HUES6 (cell line): ENCODE results near the gene SPATA32.
"Not testable (repeated sequence)": the region's sequence is repeated elsewhere in the genome, so short reads cannot be mapped to it uniquely, and the experiment has no call there.

Experiments
- H3K27ac ChIP-seq: 2 replicates; pipeline ENCODE4 v1.7.0; 2013; ENCODE audit warnings: low read depth, mild to moderate bottlenecking, low read length, inconsistent platforms
- H3K27me3 ChIP-seq: 2 replicates; pipeline ENCODE4 v1.6.1; 2013; ENCODE audit warnings: low read length; ENCODE audit not compliant: control insufficient read depth, insufficient read depth
- H3K36me3 ChIP-seq: 2 replicates; pipeline ENCODE4 v1.6.1; 2013; ENCODE audit warnings: low read length; ENCODE audit not compliant: control insufficient read depth, insufficient read depth
- H3K4me1 ChIP-seq: 2 replicates; pipeline ENCODE4 v1.6.1; 2013; ENCODE audit warnings: low read length; ENCODE audit not compliant: control insufficient read depth, insufficient read depth
- H3K4me3 ChIP-seq: 2 replicates; pipeline ENCODE4 v1.5.1; 2013; ENCODE audit warnings: low read depth, low read length
- H3K9ac ChIP-seq: one replicate; pipeline ENCODE4 v1.6.1; 2013; ENCODE audit warnings: mild to moderate bottlenecking, low read length
- H3K9me3 ChIP-seq: 2 replicates; pipeline ENCODE4 v1.6.1; 2013; ENCODE audit warnings: low read depth, low read length; ENCODE audit not compliant: control insufficient read depth, insufficient read depth

The SPATA32 gene

DNA sequence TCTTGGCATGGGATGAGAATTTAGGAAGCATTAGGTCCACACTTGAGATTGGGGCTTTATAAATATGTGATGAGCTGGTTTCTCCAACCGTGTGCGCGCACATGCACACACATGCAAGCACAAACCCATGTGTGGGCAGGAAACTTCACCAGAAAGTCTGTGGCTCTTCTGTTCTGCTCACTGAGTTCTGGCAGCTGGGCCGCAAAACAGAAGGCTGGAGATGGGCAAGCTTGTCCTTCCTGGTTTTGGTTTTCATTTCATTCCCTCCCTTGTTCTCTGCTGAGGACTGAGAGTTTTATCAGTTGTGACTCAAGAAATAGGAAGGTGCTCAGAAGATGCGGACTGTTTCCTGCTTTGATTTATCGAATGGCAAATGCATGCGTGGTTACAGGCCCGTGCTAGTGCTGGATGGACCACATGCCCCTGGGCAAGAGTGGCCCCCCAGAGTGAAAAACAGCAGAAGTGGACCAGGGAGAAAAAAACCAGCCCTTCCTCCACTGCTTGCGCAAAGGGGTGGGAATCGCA is 40.8 kb upstream of the SPATA32 start:
- H3K36me3 ChIP-seq = no peaks in the 10 kb centered on the region
- H3K4me3 ChIP-seq = no peak overlapping the region
- no peaks in the 10 kb centered on the region for H3K27me3 ChIP-seq
- H3K9ac ChIP-seq = no peak overlapping the region
- no peaks in the 10 kb centered on the region for H3K9me3 ChIP-seq
- no peak overlapping the region for H3K27ac ChIP-seq
- peaks cover 7% of the 10 kb centered on the region; the same call in 1 of the 2 replicates for H3K4me1 ChIP-seq

DNA sequence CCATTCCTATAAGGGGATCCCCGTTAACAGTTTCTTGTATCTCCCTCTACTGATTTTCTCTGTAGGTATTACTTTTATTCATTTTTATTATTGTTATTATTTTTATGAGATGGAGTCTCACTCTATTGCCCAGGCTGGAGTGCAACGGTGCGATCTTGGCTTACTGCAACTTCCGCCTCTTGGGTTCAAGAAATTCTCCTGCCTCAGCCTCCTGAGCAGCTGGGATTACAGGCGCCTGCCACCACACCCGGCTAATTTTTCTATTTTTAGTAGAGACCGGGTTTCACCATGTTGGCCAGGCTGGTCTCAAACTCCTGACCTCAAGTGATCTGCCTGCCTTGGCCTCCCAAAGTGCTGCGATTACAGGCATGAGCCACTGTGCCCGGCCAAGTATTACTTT is 40.3 kb upstream of the SPATA32 start:
- not testable (repeated sequence) for H3K27ac ChIP-seq, H3K9ac ChIP-seq, H3K4me3 ChIP-seq, H3K36me3 ChIP-seq, H3K27me3 ChIP-seq, H3K9me3 ChIP-seq, H3K4me1 ChIP-seq

DNA sequence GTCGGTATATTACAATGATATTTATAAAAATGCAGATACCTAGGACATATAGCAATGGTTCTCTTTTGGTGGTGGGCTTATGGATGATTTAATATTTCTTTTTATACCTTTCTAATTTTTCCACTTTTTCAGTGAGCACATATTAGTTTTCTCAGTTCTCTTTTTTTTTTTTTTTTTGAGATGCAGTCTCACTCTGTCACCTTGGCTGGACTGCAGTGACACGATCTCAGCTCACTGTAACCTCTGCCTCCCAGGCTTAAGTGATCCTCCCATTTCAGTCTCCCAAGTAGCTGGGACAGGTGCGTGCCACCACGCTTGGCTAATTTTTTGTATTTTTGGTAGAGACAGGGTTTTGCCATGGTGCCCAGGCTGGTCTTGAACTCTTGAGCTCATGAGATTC is 39.8 kb upstream of the SPATA32 start:
- no peaks in the 10 kb centered on the region for H3K27me3 ChIP-seq
- peaks cover 7% of the 10 kb centered on the region; the same call in 1 of the 2 replicates for H3K4me1 ChIP-seq
- no peak overlapping the region for H3K9ac ChIP-seq
- no peaks in the 10 kb centered on the region for H3K36me3 ChIP-seq
- no peaks in the 10 kb centered on the region for H3K9me3 ChIP-seq
- H3K27ac ChIP-seq = no peak overlapping the region
- H3K4me3 ChIP-seq = no peak overlapping the region

DNA sequence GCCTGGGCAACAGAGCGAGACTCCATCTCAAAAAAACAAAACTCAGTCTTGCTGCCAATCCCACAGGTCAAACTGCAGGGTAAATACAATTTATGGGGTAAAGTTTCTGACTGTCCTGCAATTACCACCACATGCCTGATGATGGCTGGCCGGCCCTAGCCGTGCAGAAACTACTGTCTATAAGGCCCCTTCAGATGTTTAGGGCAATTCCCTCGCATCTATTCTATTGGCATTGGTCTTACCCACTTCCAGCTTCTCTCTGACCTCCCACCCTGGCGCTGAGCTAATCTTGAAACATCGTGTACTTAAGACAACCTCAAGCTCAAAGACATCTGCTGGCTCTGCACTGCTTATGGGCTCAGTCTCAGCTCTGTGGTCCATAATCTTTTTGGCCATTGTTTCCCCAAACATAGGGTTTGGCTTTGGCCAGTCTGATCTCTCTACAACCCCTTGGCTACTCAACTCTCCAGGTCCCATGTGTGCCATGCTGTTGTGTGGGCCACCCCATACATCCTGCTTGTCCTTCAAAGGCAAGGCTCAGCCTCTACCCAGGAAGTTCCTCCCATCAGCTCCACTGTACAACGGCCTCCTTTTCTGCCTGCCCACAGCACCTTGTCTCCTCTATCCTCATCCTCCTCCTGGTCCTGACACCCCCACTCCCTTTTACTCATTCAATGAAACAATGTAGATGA is 38.3 kb upstream of the SPATA32 start:
- Histone ChIP-seq H3K4me3 (no peak overlapping the region), H3K4me1 (0 out of 2 replicates have a peak, but pooled peaks cover 2% of the 10 kb centered on the region), H3K27ac (no peak overlapping the region)

DNA sequence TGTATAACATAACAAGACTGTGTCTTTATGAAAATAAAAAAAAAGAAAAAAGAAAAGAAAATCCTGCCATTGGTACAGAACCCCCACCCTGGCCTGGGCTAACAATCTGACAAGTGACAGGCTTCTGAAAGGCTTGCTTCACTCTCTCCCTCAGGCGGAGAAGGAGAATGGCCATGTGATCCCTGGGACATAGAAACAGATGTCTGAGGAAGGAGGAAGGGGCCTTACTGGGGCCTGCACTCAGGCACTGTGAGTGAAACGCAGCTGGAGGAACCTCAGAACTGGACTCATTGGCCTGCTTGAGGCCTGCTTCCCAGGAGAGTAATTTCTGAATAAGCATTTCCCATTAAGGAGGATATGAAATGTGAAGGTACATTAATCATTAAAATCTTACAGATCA is 37.5 kb upstream of the SPATA32 start:
- H3K4me3 ChIP-seq = no peak overlapping the region
- no peaks in the 10 kb centered on the region for H3K27me3 ChIP-seq
- no peaks in the 10 kb centered on the region for H3K9me3 ChIP-seq
- H3K27ac ChIP-seq = no peak overlapping the region
- H3K36me3 ChIP-seq = no peaks in the 10 kb centered on the region
- H3K9ac ChIP-seq = no peak overlapping the region
- H3K4me1 ChIP-seq = peaks cover 4% of the 10 kb centered on the region; the same call in 1 of the 2 replicates

More for the DNA sequence above, 38.3 kb upstream of the SPATA32 start:
- no peaks in the 10 kb centered on the region for H3K9me3 ChIP-seq
- H3K9ac ChIP-seq = no peak overlapping the region
- H3K36me3 ChIP-seq = no peaks in the 10 kb centered on the region
- H3K27me3 ChIP-seq = no peaks in the 10 kb centered on the region

DNA sequence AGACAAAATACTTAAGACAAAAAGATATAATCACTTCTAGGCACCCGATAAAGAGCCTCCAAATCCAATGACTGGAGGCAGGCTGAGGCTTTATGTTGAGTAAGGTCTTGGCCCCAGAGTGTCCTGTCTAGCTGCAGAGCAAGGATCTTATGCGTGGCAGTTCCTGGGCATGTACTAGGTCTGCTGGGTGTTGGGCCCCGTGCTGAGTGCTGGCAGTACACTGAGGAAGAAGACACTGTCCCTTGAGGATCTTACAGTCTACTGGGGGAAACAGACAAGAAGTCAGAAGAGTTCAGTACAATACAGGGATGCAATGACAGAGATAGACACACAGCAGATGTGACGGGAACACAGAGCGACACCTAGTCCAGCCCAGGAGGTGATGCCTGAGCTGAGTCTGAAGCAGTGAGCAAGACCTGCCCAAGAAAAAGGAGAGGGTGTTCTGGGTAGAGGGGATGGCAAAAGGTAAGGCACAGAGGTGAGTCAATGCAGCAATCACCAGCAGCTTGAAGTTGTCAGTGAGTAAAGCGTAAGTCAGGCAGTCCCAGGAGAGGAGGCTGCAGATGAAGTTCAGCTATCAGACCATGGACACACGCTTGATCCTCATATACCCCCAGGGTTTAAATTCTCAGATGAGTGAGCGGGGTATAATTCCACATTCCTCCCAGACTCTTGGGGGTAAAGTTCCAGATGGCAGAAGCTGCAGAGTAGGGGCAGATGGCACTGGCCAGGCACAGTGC is 36.8 kb upstream of the SPATA32 start:
- Histone ChIP-seq H3K4me3 (no peak overlapping the region), H3K9ac (no peak overlapping the region), H3K4me1 (peaks cover 10% of the 10 kb centered on the region; the same call in 1 of the 2 replicates), H3K9me3 (no peaks in the 10 kb centered on the region), H3K27ac (no peak overlapping the region), H3K27me3 (no peaks in the 10 kb centered on the region), H3K36me3 (no peaks in the 10 kb centered on the region)

DNA sequence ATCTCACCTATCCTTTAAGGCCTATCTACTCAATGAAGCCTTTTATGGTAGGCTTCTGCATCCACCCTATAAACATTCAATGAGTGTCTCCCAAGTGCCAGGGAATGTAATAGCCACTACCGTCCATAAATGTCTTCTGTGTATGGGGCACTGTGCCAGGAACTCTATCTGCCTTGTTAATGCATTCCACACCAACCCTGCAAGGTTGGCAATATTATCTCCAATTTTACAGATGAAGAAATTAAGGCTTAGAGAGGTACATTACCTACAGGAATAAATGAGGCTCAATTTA is 34.9 kb upstream of the SPATA32 start:
- Histone ChIP-seq H3K9ac (no peak overlapping the region), H3K4me3 (no peak overlapping the region), H3K4me1 (peaks cover 17% of the 10 kb centered on the region; the same call in 1 of the 2 replicates), H3K9me3 (no peaks in the 10 kb centered on the region), H3K27me3 (no peaks in the 10 kb centered on the region), H3K27ac (no peak overlapping the region), H3K36me3 (no peaks in the 10 kb centered on the region)

DNA sequence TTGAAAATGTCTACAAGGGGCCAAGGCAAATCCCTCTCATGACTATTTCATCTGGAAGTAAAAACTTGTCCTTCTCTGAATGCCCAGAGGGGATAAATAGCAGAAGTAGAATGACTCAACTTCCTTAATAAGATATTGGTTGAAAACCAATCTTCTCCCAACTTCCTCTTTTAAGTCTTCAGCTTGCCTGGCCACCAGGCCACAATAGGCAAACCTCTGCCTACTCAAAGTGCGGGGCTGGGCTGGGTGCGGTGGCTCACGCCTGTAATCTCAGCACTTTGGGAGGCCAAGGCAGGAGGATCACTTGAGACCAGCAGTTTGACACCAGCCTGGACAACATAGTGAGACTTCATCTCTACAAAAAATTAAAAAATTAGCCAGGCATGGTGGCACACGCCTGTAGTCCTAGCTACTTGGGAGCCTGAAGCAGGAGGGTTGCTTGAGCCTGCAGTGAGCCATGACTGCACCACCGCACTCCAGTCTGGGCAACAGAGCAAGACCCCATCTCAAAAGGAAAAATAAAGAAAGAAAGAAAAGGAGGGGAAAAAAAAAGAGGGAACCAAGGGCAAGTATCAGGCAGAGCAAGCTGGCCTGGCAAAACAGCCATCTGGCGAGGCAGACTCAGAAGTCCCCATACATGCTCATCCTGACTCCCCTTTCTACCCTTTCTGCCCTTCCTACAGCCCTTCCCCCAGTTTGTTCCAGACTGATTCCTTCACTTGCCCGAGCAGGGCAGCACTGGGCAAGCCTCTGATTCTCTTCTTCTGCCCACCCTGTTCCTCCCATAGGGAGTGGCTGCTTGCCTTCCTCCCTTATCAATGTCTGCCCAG is 34.3 kb upstream of the SPATA32 start:
- Histone ChIP-seq H3K27ac (no peak overlapping the region), H3K4me3 (no peak overlapping the region), H3K4me1 (peaks cover 17% of the 10 kb centered on the region; the same call in 1 of the 2 replicates), H3K9me3 (no peaks in the 10 kb centered on the region), H3K27me3 (no peaks in the 10 kb centered on the region), H3K9ac (no peak overlapping the region), H3K36me3 (peaks cover under 1% of the 10 kb centered on the region; the same call in 1 of the 2 replicates)

DNA sequence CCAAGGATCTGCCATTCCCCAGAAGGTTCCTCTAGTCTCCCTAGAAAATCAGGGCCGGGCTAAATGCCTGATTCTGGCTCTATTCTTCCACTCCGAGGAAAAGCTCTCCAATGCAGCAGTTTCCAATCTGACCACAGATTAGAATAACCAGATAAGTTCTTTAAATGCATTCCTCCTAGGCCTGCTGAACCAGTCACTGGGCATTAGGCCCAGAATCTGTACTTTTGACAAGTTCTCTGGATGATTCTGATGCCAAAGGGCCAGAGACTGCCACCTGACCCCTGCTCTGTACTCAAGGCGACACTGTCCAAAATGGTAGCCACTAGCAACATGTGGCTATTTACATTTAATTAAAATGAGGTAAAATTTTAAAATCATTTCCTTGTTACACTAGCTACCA is 32.6 kb upstream of the SPATA32 start:
- Histone ChIP-seq H3K27me3 (no peaks in the 10 kb centered on the region), H3K27ac (no peak overlapping the region), H3K4me3 (no peak overlapping the region), H3K4me1 (peaks cover 17% of the 10 kb centered on the region; the same call in 1 of the 2 replicates), H3K9me3 (no peaks in the 10 kb centered on the region), H3K9ac (no peak overlapping the region), H3K36me3 (peaks cover 13% of the 10 kb centered on the region)

DNA sequence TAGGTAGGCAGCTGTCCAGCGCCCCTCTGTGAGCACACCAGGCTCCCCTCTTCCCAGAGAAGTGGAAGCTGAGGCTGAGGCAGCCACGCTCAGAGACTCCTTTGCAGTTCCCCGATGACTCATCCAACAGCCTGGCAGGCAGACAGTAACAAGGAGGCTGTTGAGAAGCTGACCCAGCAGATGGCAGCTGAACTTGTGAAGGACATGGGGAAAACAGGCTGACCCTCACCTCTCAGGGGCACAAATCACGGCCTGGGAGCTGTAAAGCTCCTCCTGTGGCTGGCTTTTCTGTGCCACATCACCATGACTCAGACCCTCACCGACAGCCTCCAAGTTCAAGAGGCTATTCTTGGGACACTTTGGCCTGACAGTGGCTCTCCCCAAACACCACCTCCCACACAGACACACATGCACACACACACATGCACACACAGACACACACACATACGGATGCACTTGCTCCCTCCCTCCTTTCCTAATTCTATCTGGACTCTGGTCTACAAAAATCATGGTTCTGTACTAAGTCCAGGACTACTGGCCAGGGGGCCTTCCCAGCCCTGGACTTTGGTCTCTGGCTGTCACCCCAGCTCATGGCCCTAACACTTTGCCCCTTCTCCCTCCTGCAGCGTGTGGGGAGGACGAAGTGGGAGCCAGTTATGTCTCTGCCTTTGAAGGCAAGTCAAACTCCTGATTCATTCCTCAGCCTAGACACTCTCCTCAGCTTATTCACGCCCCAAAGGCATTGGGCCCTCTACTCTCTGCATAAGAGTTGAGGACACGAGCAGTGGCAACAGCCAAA is 31.7 kb upstream of the SPATA32 start:
- Histone ChIP-seq H3K4me1 (peaks cover 17% of the 10 kb centered on the region; the same call in 1 of the 2 replicates), H3K27me3 (no peaks in the 10 kb centered on the region), H3K4me3 (no peak overlapping the region), H3K9ac (no peak overlapping the region), H3K27ac (no peak overlapping the region), H3K36me3 (peaks cover 21% of the 10 kb centered on the region), H3K9me3 (no peaks in the 10 kb centered on the region)
